ENCODE results near the gene S100A7A.
"Not testable (repeated sequence)": the region's sequence is repeated elsewhere in the genome, so short reads cannot be mapped to it uniquely, and the experiment has no call there.

S100A7A gene

GRCh38 chr1:153459655-153460054 lies 43.3 kb downstream of the S100A7A start:
- DNase-seq (ENCODE audit: low read depth, low spot score): no peak

GRCh38 chr1:153460551-153460950 lies 44.2 kb downstream of the S100A7A start, which contains the start of gene S100A7:
S100A7 (minus strand) TSS chr1:153460651; CDS start chr1:153459013, 1,638 bp downstream.
- no peak for DNase-seq (ENCODE audit: low read depth, low spot score)

- not testable (repeated sequence) for DNase-seq (ENCODE audit: low read depth, low spot score)
These were observed 46.4 kb downstream of the S100A7A start for GRCh38 chr1:153462741-153463140.

- DNase-seq (ENCODE audit: low read depth, low spot score): peak; percentile 47
These were observed 49.7 kb downstream of the S100A7A start for GRCh38 chr1:153465811-153466636.

- no peak for DNase-seq (ENCODE audit: low read depth, low spot score)
These were observed 50.6 kb downstream of the S100A7A start for GRCh38 chr1:153466908-153467307.

- no peak for DNase-seq (ENCODE audit: low read depth, low spot score)
These were observed 54.4 kb downstream of the S100A7A start for GRCh38 chr1:153470707-153471106.

All from astrocyte of the hippocampus (primary cell).